Cardiac fibroblast (primary cell): ENCODE data around the gene NUDT2.
"Not testable (repeated sequence)": the region's sequence is repeated elsewhere in the genome, so short reads cannot be mapped to it uniquely, and the experiment has no call there.

ENCODE experiments used
- DNase-seq, 2 donors: peaks; one replicate each; pipeline versions ENCODE4 v3.0.0 to v3.0.0-alpha.2; 2010; ENCODE audit warnings: low read depth in 2 of 2
- H3K4me3 ChIP-seq, 2 donors: replicated peaks in 1 of 2; 1 replicate in 1 of 2; 2 replicates in 1 of 2; pipeline ENCODE4 v1.5.1; 2011; ENCODE audit warnings: low read depth in 2 of 2, low read length in 2 of 2, mild to moderate bottlenecking in 2 of 2, moderate library complexity in 1 of 2
- TF ChIP-seq, protein P1 (sequence below): IDR thresholded peaks from one replicate; pipeline ENCODE4 v1.5.1; 2011; ENCODE audit warnings: low read depth, mild to moderate bottlenecking, low read length, inconsistent platforms

NUDT2 gene

DNA sequence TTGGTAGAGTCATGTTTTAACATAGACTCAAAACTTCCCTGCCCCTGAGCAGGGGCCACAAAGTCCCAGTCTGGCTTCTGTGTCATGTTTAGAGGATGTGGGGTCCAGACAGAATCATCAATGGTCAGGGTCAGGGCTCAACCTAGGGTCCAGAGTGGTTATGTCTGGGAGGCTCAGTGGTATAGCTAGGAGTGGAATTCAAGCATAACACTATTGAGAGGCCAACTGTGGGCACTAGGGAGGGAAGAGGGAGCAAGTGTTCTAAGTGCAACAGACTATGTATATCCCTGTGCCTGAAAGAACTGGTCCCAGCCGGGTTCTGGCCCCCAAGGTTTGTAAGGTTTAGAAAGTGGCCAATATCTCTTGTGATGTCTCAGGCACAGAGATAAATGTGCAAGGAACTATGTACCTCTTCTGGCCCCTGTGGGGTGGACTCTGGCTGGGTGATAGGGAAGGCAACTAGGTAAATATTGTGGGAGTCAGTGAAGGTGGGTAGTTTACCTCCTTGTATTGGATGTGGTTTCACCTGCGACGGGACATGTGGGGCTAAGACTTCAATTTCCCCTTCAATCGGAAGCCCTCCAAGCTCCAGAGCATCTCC is 33.3 kb downstream of the NUDT2 start:
- DNase-seq: no peak
- no peak overlapping the region for H3K4me3 ChIP-seq
- TF ChIP-seq, protein P1, sequence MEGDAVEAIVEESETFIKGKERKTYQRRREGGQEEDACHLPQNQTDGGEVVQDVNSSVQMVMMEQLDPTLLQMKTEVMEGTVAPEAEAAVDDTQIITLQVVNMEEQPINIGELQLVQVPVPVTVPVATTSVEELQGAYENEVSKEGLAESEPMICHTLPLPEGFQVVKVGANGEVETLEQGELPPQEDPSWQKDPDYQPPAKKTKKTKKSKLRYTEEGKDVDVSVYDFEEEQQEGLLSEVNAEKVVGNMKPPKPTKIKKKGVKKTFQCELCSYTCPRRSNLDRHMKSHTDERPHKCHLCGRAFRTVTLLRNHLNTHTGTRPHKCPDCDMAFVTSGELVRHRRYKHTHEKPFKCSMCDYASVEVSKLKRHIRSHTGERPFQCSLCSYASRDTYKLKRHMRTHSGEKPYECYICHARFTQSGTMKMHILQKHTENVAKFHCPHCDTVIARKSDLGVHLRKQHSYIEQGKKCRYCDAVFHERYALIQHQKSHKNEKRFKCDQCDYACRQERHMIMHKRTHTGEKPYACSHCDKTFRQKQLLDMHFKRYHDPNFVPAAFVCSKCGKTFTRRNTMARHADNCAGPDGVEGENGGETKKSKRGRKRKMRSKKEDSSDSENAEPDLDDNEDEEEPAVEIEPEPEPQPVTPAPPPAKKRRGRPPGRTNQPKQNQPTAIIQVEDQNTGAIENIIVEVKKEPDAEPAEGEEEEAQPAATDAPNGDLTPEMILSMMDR: no peak

DNA sequence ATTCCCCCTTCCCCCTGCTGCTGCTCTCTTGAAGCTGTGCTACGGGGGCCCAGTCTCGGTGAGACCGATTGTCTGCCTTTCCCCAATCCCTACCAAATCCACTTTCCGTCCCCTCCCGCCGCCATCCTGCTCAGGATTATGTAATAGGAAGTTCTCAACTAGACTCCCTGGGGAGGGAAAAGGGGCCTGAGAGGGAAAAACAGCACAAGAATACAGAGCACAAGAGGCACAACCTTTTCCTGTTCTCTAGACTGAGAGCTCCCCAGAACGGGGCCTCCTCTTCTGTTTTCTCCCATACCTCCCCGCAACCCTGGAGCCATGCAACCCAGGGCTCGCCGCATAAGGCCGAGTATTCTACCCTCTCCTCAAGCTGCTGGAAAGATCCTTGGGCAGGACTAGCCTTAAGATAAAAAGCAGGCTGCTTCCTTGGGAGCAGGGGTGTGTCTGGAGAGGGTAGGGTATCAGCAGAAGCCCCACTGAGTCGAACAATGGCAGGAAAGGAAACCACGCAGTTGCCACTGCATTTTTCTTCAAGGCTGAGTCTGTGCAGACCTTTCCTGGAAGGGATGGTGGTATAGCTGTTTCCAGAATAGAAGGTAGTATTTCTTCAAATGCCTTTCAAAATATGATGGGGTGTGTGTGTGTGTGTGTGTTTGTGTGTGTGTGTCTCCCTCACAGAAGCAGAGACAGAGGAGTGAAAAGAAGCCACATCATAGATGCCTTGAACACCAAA is 34.4 kb downstream of the NUDT2 start:
- peak; percentile 72 to 82 for DNase-seq
- no peak overlapping the region for H3K4me3 ChIP-seq
- TF ChIP-seq, protein P1: no peak

DNA sequence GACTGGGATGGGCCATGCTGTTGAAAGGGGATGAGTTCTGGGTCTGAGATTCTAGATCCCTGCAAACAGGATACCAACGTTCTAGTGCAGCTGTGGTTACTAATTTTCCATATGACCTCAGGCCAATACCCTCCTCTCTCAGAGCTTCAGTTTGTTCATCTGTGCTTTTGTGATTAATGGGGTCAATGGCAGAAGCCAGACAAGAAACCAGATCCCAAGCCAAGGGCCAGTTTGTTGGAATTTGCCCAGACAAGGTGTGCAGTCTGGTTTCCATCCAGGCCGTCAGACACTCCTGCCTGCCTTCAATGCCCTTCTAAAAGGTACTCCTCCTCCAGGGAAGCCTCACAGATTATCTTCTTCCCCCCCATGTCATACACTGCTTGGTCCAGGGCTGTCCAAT is 35.9 kb downstream of the NUDT2 start:
- no peak overlapping the region for H3K4me3 ChIP-seq
- DNase-seq: no peak
- TF ChIP-seq, protein P1: no peak

DNA sequence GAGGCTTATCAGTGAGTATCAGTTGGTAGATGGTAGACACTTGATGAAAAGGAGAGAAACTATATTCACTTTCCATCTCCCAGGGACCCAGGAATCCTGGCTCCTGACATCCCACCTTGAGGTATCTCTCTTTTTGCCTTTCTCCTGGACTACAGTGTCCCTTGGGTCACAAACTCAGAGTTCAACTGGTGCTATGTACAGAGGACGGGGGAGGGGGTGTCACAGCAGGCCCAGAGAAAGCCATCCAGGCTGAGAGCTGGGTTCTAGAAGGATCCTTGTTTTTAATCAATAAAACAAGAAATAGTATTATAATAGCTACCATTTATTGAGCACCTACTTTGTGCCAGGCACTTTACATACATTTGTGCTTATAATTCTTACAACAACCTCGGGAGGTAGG is 37.0 kb downstream of the NUDT2 start:
- no peak overlapping the region for H3K4me3 ChIP-seq
- DNase-seq: no peak
- TF ChIP-seq, protein P1: no peak

DNA sequence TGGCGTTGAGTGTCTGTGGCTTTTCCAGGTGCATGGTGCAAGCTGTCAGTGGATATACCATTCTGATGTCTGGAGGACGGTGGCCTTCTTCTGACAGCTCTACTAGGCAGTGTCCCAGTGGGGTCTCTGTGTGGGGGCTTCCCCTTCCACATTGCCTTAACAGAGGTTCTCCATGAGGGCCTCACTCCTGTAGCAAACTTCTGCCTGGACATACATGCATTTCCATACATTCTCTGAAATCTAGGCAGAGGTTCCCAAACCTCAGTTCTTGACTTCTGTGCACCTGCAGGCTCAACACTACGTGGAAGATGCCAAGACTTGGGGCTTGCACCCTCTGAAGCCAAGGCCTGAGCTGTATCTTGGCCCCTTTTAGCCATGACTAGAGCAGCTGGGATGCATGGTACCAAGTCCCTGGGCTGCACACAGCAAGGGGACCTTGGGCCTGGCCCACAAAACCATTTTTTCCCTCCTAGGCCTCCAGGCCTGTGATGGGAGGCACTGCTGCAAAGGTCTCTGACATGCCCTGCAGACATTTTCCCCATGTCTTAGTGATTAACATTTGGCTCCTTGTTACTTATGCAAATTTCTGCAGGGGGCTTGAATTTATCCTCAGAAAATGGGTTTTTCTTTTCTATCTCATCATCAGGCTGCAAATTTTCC is 38.5 kb downstream of the NUDT2 start:
- DNase-seq: not testable (repeated sequence)

DNA sequence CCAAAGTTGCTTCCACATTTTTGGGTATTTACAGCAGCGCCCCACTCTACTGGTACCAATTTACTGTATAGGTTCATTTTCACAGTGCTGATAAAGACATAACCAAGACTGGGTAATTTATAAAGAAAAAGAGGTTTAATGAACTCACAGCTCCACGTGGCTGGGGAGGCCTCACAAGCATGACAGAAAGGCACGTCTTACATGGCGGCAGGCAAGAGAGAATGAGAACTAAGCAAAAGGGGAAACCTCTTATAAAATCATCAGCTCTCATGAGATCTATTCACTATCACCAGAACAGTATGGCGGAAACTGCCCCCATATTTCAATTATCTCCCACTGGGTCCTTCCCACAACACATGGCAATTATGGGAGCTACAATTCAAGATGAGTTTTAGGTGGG is 39.4 kb downstream of the NUDT2 start:
- not testable (repeated sequence) for H3K4me3 ChIP-seq, DNase-seq

More for the DNA sequence above, 38.5 kb downstream of the NUDT2 start:
- not testable (repeated sequence) for H3K4me3 ChIP-seq

DNA sequence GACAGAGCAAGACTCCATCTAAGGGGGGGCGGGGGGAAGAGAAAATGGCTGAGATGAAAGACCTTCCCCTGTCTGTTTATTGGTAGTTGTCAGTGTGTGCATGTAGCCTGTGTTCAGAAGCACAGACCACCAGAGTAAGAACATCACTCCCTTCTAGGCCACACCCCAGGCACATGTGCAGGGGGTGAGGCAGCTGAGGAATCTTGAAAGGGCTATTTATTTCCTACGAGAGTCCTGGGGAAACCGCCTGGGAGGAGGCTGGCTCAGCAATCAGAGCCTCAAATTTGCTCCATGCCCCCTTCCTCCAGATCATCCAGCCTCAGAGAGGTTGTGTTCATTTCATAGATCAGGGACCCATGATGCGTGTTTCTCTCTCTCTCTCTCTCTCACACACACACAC is 40.3 kb downstream of the NUDT2 start:
- DNase-seq: no peak
- TF ChIP-seq, protein P1: no peak
- no peak overlapping the region for H3K4me3 ChIP-seq
